Measurements from ENCODE around the gene OSBPL8. TPM values are rescaled to one million over a fixed set of nuclear protein-coding genes. Genes with fewer than 3 reads are reported as not detected.

OSBPL8 gene
- total and polyA plus RNA-seq, 2 donors (not counting 1 experiment from before 2014, with no cell fraction given), result 11.1 to 112 TPM

GRCh38 chr12:76318773-76319594 lies 240.6 kb downstream of the OSBPL8 start:
- POLR2A ChIA-PET, result no interaction called here
- Histone ChIP-seq H2AFZ (ENCODE audit: insufficient read depth, low read depth, low read length, poor library complexity, severe bottlenecking) (no peak overlapping the region), H4K20me1 (ENCODE audit: control insufficient read depth, insufficient read depth, low read length, poor library complexity, severe bottlenecking) (no peaks in the 10 kb centered on the region), H3K79me2 (ENCODE audit: control insufficient read depth, insufficient read depth, low read length) (no peaks in the 10 kb centered on the region), H3K4me2 (replicated peaks; ENCODE audit: low read depth, low read length, poor library complexity, severe bottlenecking) (no peak overlapping the region), H3K9ac (ENCODE audit: low read length) (no peak overlapping the region), H3K9me3 (ENCODE audit: control extremely low read depth in 1 of 3, control insufficient read depth in 2 of 3, insufficient read depth in 1 of 3, low read length in 2 of 3) (peaks cover 0 to 1% (median 0%) of the 10 kb centered on the region in 3 donors), H3K27ac (ENCODE audit: low read length in 2 of 2) (no peak overlapping the region), H3K4me3 (ENCODE audit: control extremely low read depth in 1 of 5, extremely low read depth in 1 of 5, insufficient read depth in 1 of 5, low read depth in 2 of 5, low read length in 4 of 5) (no peak overlapping the region), H3K4me1 (ENCODE audit: control insufficient read depth in 2 of 2, insufficient read depth in 2 of 2, low read length in 2 of 2) (no peaks in the 10 kb centered on the region), H3K27me3 (replicated peaks in 1 of 4; ENCODE audit: control extremely low read depth in 1 of 4, control insufficient read depth in 3 of 4, insufficient read depth in 4 of 4, low read length in 3 of 4) (peaks cover 0 to 4% (median 1%) of the 10 kb centered on the region in 4 experiments), H3K36me3 (replicated peaks in 1 of 2; ENCODE audit: control extremely low read depth in 1 of 2, control insufficient read depth in 1 of 2, extremely low read depth in 1 of 2, insufficient read depth in 2 of 2, low read length in 1 of 2) (no peaks in the 10 kb centered on the region)
- intact Hi-C loops (cut with micrococcal nuclease), result no loop called here
- Mint-ChIP-seq H3K27me3 (peaks cover 11% of the 10 kb centered on the region), H3K4me3 (no peak overlapping the region), H3K9me3 (ENCODE audit: insufficient read depth) (no peaks in the 10 kb centered on the region), H3K27ac (no peak overlapping the region), H3K4me1 (peaks cover 3% of the 10 kb centered on the region)
- TF ChIP-seq CTCF (IDR thresholded peaks at IDR 0.05) (no peak), EZH2 (IDR thresholded peaks at IDR 0.05; ENCODE audit: borderline replicate concordance, insufficient read depth, low read depth, low read length, poor library complexity, severe bottlenecking) (no peak)
- no peak for ATAC-seq (ENCODE audit: low read depth)
- CTCF ChIA-PET, result no interaction called here
- 80% methylated on average over 1 of the region's 1 CpG for WGBS (ENCODE audit: insufficient coverage)
- no peak for DNase-seq

- POLR2A ChIA-PET, result no interaction called here
- no peak for ATAC-seq (ENCODE audit: low read depth)
Observed at GRCh38 chr12:76317976-76318375, 241.6 kb downstream of the OSBPL8 start.

More at GRCh38 chr12:76317976-76318375, 241.6 kb downstream of the OSBPL8 start:
- intact Hi-C loops (cut with micrococcal nuclease), result no loop called here
- Histone ChIP-seq H4K20me1 (ENCODE audit: control insufficient read depth, insufficient read depth, low read length, poor library complexity, severe bottlenecking) (no peaks in the 10 kb centered on the region), H3K4me1 (ENCODE audit: control insufficient read depth in 2 of 2, insufficient read depth in 2 of 2, low read length in 2 of 2) (no peaks in the 10 kb centered on the region), H3K27me3 (replicated peaks in 1 of 4; ENCODE audit: control extremely low read depth in 1 of 4, control insufficient read depth in 3 of 4, insufficient read depth in 4 of 4, low read length in 3 of 4) (peaks cover 0 to 6% (median 1%) of the 10 kb centered on the region in 4 experiments), H3K27ac (ENCODE audit: low read length in 2 of 2) (no peak overlapping the region), H3K9me3 (ENCODE audit: control extremely low read depth in 1 of 3, control insufficient read depth in 2 of 3, insufficient read depth in 1 of 3, low read length in 2 of 3) (peaks cover 0 to 1% (median 0%) of the 10 kb centered on the region in 3 donors), H3K9ac (ENCODE audit: low read length) (no peak overlapping the region), H3K4me3 (ENCODE audit: control extremely low read depth in 1 of 5, extremely low read depth in 1 of 5, insufficient read depth in 1 of 5, low read depth in 2 of 5, low read length in 4 of 5) (no peak overlapping the region), H3K4me2 (replicated peaks; ENCODE audit: low read depth, low read length, poor library complexity, severe bottlenecking) (no peak overlapping the region), H3K79me2 (ENCODE audit: control insufficient read depth, insufficient read depth, low read length) (no peaks in the 10 kb centered on the region), H3K36me3 (replicated peaks in 1 of 2; ENCODE audit: control extremely low read depth in 1 of 2, control insufficient read depth in 1 of 2, extremely low read depth in 1 of 2, insufficient read depth in 2 of 2, low read length in 1 of 2) (no peaks in the 10 kb centered on the region), H2AFZ (ENCODE audit: insufficient read depth, low read depth, low read length, poor library complexity, severe bottlenecking) (no peak overlapping the region)
- Mint-ChIP-seq H3K9me3 (ENCODE audit: insufficient read depth) (no peaks in the 10 kb centered on the region), H3K27ac (no peak overlapping the region), H3K4me1 (peaks cover 3% of the 10 kb centered on the region), H3K27me3 (peaks cover 11% of the 10 kb centered on the region), H3K4me3 (no peak overlapping the region)
- no peak for DNase-seq
- CTCF ChIA-PET, result no interaction called here
- no peak for TF ChIP-seq EZH2 (IDR thresholded peaks at IDR 0.05; ENCODE audit: borderline replicate concordance, insufficient read depth, low read depth, low read length, poor library complexity, severe bottlenecking)
- TF ChIP-seq CTCF (IDR thresholded peaks at IDR 0.05), result no peak
- 100% methylated on average over 1 of the region's 1 CpG for WGBS (ENCODE audit: insufficient coverage)

Measured in B cell (primary cell).